Measurements from ENCODE around the gene SLC10A1. TPM values are rescaled to one million over a fixed set of nuclear protein-coding genes. Genes with fewer than 3 reads are reported as not detected.

The SLC10A1 gene
- total RNA-seq, 1 experiment from 2014 or later, result not detected

DNA sequence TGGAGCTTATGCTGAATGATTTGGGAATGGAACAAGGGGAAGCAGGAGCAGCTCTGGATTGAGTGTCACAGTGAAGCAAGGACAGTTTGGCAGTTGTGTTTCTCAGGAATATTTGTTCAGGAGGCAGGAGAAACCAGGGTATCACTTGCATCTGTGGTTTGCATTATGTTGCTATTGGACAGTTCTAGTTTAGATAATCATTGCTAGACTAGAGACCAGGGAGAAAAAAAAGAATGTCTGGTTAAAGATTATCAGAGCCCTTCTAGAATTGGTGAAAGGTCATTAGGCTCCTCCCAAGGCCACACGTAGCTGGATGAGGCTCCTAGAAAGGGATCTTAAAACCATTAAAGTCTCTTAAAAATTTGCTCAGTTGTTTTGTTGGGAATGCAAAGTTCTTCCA is 47.1 kb downstream of the SLC10A1 start:
- Histone ChIP-seq H2AFZ (ENCODE audit: low read depth, low read length, poor library complexity, severe bottlenecking) (no peak overlapping the region), H3K36me3 (ENCODE audit: control insufficient read depth in 1 of 2, insufficient read depth in 2 of 2, low read length in 2 of 2) (no peaks in the 10 kb centered on the region), H3K4me2 (ENCODE audit: low read length) (no peak overlapping the region), H3K27me3 (ENCODE audit: insufficient read depth, low read length) (no peaks in the 10 kb centered on the region), H3K9ac (ENCODE audit: low read length) (no peak overlapping the region), H3K4me3 (replicated peaks in 1 of 2; ENCODE audit: low read depth in 1 of 2, low read length in 2 of 2) (no peak overlapping the region), H3K9me2 (ENCODE audit: insufficient read depth) (no peaks in the 10 kb centered on the region), H4K20me1 (ENCODE audit: insufficient read depth) (no peaks in the 10 kb centered on the region), H3K9me3 (ENCODE audit: control insufficient read depth in 1 of 2, insufficient read depth in 1 of 2, low read depth in 1 of 2, low read length in 2 of 2) (no peaks in the 10 kb centered on the region), H3K27ac (ENCODE audit: low read depth, low read length) (no peak overlapping the region), H3K4me1 (ENCODE audit: control insufficient read depth in 1 of 2, insufficient read depth in 2 of 2, low read length in 2 of 2) (no peaks in the 10 kb centered on the region), H3K79me2 (ENCODE audit: insufficient read depth, low read length) (no peaks in the 10 kb centered on the region)
- intact Hi-C loops (cut with micrococcal nuclease), result no loop called here
- ChIA-PET POLR2A (no interaction called here), RAD21 (ENCODE audit: low non-redundant PET in 1 of 2, low total read pairs in 2 of 2, uncharacterized antibody in 2 of 2, unreplicated experiment in 2 of 2) (no interaction called here), CTCF (no interaction called here)
- no peak for TF ChIP-seq POLR2A (IDR thresholded peaks at IDR 0.05; ENCODE audit: borderline replicate concordance, extremely low read depth, insufficient read depth, insufficient read length)
- TF ChIP-seq, protein P1, sequence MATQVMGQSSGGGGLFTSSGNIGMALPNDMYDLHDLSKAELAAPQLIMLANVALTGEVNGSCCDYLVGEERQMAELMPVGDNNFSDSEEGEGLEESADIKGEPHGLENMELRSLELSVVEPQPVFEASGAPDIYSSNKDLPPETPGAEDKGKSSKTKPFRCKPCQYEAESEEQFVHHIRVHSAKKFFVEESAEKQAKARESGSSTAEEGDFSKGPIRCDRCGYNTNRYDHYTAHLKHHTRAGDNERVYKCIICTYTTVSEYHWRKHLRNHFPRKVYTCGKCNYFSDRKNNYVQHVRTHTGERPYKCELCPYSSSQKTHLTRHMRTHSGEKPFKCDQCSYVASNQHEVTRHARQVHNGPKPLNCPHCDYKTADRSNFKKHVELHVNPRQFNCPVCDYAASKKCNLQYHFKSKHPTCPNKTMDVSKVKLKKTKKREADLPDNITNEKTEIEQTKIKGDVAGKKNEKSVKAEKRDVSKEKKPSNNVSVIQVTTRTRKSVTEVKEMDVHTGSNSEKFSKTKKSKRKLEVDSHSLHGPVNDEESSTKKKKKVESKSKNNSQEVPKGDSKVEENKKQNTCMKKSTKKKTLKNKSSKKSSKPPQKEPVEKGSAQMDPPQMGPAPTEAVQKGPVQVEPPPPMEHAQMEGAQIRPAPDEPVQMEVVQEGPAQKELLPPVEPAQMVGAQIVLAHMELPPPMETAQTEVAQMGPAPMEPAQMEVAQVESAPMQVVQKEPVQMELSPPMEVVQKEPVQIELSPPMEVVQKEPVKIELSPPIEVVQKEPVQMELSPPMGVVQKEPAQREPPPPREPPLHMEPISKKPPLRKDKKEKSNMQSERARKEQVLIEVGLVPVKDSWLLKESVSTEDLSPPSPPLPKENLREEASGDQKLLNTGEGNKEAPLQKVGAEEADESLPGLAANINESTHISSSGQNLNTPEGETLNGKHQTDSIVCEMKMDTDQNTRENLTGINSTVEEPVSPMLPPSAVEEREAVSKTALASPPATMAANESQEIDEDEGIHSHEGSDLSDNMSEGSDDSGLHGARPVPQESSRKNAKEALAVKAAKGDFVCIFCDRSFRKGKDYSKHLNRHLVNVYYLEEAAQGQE (IDR thresholded peaks at IDR 0.05; ENCODE audit: low read depth), result no peak
- no peak for TF ChIP-seq POLR2AphosphoS5 (IDR thresholded peaks at IDR 0.05; ENCODE audit: low read depth, low read length)
- TF ChIP-seq CEBPB (IDR thresholded peaks at IDR 0.05; ENCODE audit: low read depth), result no peak
- no peak for TF ChIP-seq EZH2 (IDR thresholded peaks at IDR 0.05)
- no peak for TF ChIP-seq EZH2phosphoT487 (IDR thresholded peaks at IDR 0.05; ENCODE audit: borderline replicate concordance)
- TF ChIP-seq, protein P2, sequence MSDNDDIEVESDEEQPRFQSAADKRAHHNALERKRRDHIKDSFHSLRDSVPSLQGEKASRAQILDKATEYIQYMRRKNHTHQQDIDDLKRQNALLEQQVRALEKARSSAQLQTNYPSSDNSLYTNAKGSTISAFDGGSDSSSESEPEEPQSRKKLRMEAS (IDR thresholded peaks at IDR 0.05), result no peak
- TF ChIP-seq, protein P3, sequence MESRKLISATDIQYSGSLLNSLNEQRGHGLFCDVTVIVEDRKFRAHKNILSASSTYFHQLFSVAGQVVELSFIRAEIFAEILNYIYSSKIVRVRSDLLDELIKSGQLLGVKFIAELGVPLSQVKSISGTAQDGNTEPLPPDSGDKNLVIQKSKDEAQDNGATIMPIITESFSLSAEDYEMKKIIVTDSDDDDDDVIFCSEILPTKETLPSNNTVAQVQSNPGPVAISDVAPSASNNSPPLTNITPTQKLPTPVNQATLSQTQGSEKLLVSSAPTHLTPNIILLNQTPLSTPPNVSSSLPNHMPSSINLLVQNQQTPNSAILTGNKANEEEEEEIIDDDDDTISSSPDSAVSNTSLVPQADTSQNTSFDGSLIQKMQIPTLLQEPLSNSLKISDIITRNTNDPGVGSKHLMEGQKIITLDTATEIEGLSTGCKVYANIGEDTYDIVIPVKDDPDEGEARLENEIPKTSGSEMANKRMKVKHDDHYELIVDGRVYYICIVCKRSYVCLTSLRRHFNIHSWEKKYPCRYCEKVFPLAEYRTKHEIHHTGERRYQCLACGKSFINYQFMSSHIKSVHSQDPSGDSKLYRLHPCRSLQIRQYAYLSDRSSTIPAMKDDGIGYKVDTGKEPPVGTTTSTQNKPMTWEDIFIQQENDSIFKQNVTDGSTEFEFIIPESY (IDR thresholded peaks at IDR 0.05; ENCODE audit: extremely low read depth, insufficient replicate concordance, low read length), result no peak
- TF ChIP-seq EGR1 (IDR thresholded peaks at IDR 0.05; ENCODE audit: low read depth), result no peak
- TF ChIP-seq SRF (IDR thresholded peaks at IDR 0.05; ENCODE audit: low read depth), result no peak
- no peak for TF ChIP-seq CBX3 (IDR thresholded peaks at IDR 0.05; ENCODE audit: low read depth)
- no peak for TF ChIP-seq ZNF274 (IDR thresholded peaks at IDR 0.05; ENCODE audit: low read depth, low read length)
- TF ChIP-seq ZFX (IDR thresholded peaks at IDR 0.05), result no peak
- TF ChIP-seq, protein P4, sequence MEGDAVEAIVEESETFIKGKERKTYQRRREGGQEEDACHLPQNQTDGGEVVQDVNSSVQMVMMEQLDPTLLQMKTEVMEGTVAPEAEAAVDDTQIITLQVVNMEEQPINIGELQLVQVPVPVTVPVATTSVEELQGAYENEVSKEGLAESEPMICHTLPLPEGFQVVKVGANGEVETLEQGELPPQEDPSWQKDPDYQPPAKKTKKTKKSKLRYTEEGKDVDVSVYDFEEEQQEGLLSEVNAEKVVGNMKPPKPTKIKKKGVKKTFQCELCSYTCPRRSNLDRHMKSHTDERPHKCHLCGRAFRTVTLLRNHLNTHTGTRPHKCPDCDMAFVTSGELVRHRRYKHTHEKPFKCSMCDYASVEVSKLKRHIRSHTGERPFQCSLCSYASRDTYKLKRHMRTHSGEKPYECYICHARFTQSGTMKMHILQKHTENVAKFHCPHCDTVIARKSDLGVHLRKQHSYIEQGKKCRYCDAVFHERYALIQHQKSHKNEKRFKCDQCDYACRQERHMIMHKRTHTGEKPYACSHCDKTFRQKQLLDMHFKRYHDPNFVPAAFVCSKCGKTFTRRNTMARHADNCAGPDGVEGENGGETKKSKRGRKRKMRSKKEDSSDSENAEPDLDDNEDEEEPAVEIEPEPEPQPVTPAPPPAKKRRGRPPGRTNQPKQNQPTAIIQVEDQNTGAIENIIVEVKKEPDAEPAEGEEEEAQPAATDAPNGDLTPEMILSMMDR (IDR thresholded peaks at IDR 0.05 in 2 of 3, conservative IDR thresholded peaks at IDR 0.05 in 1 of 3; ENCODE audit: borderline replicate concordance in 1 of 3, insufficient read depth in 1 of 3, low read depth in 2 of 3, low read length in 2 of 3), result no peak
- no peak for TF ChIP-seq SP1 (IDR thresholded peaks at IDR 0.05; ENCODE audit: low read depth)
- no peak for TF ChIP-seq FOSL1 (IDR thresholded peaks at IDR 0.05; ENCODE audit: low read depth)
- no peak for TF ChIP-seq RAD21 (IDR thresholded peaks at IDR 0.05; ENCODE audit: low read depth)
- TF ChIP-seq SIN3A (IDR thresholded peaks at IDR 0.05; ENCODE audit: low read depth), result no peak
- no peak for TF ChIP-seq JUND (IDR thresholded peaks at IDR 0.05)
- no peak for ATAC-seq
- DNase-seq (ENCODE audit: low read depth, low spot score), result no peak
- BruUV-seq (replicated peaks), result no TSS peak

Measured in HCT116 (cell line).